Measurements from ENCODE around the gene CCR9. TPM values are rescaled to one million over a fixed set of nuclear protein-coding genes. Genes with fewer than 3 reads are reported as not detected.

Gene CCR9
- polyA plus RNA-seq, 4 donors = 0.06 to 0.09 (median 0.08) TPM

GRCh38 chr3:45950686-45951600, 64.6 kb downstream of the CCR9 start:
- DNase-seq (ENCODE audit: low read depth in 4 of 4, low spot score in 2 of 4) = no peak

- DNase-seq (ENCODE audit: low read depth in 4 of 4, low spot score in 2 of 4) = no peak
These were observed 65.6 kb downstream of the CCR9 start for GRCh38 chr3:45951946-45952345.

- DNase-seq (ENCODE audit: low read depth in 4 of 4, low spot score in 2 of 4) = no peak
These were observed 66.1 kb downstream of the CCR9 start for GRCh38 chr3:45952456-45952855.

Other genes with a start within 250 kb of the CCR9 start
- gene SACM1L, start 197.1 kb upstream of the CCR9 start, polyA plus RNA-seq (ENCODE audit: insufficient read length in 4 of 4) = 10 to 100 TPM; 54.2 to 82.9 (median 64.6) TPM
- gene SLC6A20, start 90.0 kb upstream of the CCR9 start, polyA plus RNA-seq (ENCODE audit: insufficient read length in 4 of 4) = under 1 TPM; 0.10 to 0.22 (median 0.15) TPM
- 10 to 100 TPM; 54.2 to 61.8 (median 58.2) TPM for gene LZTFL1, start 44.4 kb upstream of the CCR9 start, polyA plus RNA-seq (ENCODE audit: insufficient read length in 4 of 4)
- gene CXCR6, start 56.9 kb downstream of the CCR9 start, polyA plus RNA-seq (ENCODE audit: insufficient read length in 4 of 4) = 1 to 10 TPM in 1 of 4 donors, under 1 TPM in 3; 0.14 to 1.1 (median 0.30) TPM
- gene FYCO1, start 109.3 kb downstream of the CCR9 start, polyA plus RNA-seq (ENCODE audit: insufficient read length in 4 of 4) = 10 to 100 TPM; 16.5 to 19.3 (median 18.1) TPM
- under 1 TPM; 0.06 to 0.31 (median 0.19) TPM for gene XCR1, start 140.9 kb downstream of the CCR9 start, polyA plus RNA-seq (ENCODE audit: insufficient read length in 4 of 4)

Data from left renal cortex interstitium (tissue), 4 donors.